Measurements from ENCODE around the gene PHC2. TPM values are rescaled to one million over a fixed set of nuclear protein-coding genes. Genes with fewer than 3 reads are reported as not detected.

Gene PHC2
- total RNA-seq, 1 experiment from 2014 or later: 176 TPM

- no peak overlapping the region for H3K27ac ChIP-seq (ENCODE audit: low read depth, low read length)
- H3K4me3 ChIP-seq (replicated peaks in 1 of 2; ENCODE audit: low read depth in 1 of 2, low read length in 2 of 2): no peak overlapping the region
- H2AFZ ChIP-seq (ENCODE audit: low read depth, low read length, poor library complexity, severe bottlenecking): no peak overlapping the region
- H3K27me3 ChIP-seq (ENCODE audit: insufficient read depth, low read length): no peaks in the 10 kb centered on the region
- H4K20me1 ChIP-seq (ENCODE audit: insufficient read depth): no peaks in the 10 kb centered on the region
- no peaks in the 10 kb centered on the region for H3K9me2 ChIP-seq (ENCODE audit: insufficient read depth)
- H3K9ac ChIP-seq (ENCODE audit: low read length): no peak overlapping the region
- H3K36me3 ChIP-seq (ENCODE audit: control insufficient read depth in 1 of 2, insufficient read depth in 2 of 2, low read length in 2 of 2): no peaks in the 10 kb centered on the region
- CTCF ChIA-PET: no interaction called here
- POLR2A ChIA-PET: no interaction called here
- RAD21 ChIA-PET (ENCODE audit: low non-redundant PET in 1 of 2, low total read pairs in 2 of 2, uncharacterized antibody in 2 of 2, unreplicated experiment in 2 of 2): no interaction called here
- intact Hi-C loops (cut with micrococcal nuclease): no loop called here
- peak; percentile 59 for TF ChIP-seq YY1 (IDR thresholded peaks at IDR 0.05; ENCODE audit: extremely low read depth, insufficient replicate concordance, low read depth, low read length)
- TF ChIP-seq, protein P1, sequence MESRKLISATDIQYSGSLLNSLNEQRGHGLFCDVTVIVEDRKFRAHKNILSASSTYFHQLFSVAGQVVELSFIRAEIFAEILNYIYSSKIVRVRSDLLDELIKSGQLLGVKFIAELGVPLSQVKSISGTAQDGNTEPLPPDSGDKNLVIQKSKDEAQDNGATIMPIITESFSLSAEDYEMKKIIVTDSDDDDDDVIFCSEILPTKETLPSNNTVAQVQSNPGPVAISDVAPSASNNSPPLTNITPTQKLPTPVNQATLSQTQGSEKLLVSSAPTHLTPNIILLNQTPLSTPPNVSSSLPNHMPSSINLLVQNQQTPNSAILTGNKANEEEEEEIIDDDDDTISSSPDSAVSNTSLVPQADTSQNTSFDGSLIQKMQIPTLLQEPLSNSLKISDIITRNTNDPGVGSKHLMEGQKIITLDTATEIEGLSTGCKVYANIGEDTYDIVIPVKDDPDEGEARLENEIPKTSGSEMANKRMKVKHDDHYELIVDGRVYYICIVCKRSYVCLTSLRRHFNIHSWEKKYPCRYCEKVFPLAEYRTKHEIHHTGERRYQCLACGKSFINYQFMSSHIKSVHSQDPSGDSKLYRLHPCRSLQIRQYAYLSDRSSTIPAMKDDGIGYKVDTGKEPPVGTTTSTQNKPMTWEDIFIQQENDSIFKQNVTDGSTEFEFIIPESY (IDR thresholded peaks at IDR 0.05; ENCODE audit: extremely low read depth, insufficient replicate concordance, low read length): no peak
- H3K4me2 ChIP-seq (ENCODE audit: low read length): peak overlapping the region; percentile 27; the same call in 1 of the 2 replicates
- H3K4me1 ChIP-seq (ENCODE audit: control insufficient read depth in 1 of 2, insufficient read depth in 2 of 2, low read length in 2 of 2): peaks cover 0 to 8% of the 10 kb centered on the region in 2 experiments; a peak in 2 of 4 replicates
- no peaks in the 10 kb centered on the region for H3K79me2 ChIP-seq (ENCODE audit: insufficient read depth, low read length)
- ATAC-seq: peak; percentile 32; the same call in 1 of the 2 replicates
- H3K9me3 ChIP-seq (ENCODE audit: control insufficient read depth in 1 of 2, insufficient read depth in 1 of 2, low read depth in 1 of 2, low read length in 2 of 2): no peaks in the 10 kb centered on the region
- BruUV-seq (replicated peaks): no TSS peak
- no peak for DNase-seq (ENCODE audit: low read depth, low spot score)
Observed at GRCh38 chr1:33302325-33302724, 128.6 kb downstream of the PHC2 start.

- H2AFZ ChIP-seq (ENCODE audit: low read depth, low read length, poor library complexity, severe bottlenecking): no peak overlapping the region
- no peak overlapping the region for H3K27ac ChIP-seq (ENCODE audit: low read depth, low read length)
- RAD21 ChIA-PET (ENCODE audit: low non-redundant PET in 1 of 2, low total read pairs in 2 of 2, uncharacterized antibody in 2 of 2, unreplicated experiment in 2 of 2): no interaction called here
- no peak overlapping the region for H3K4me3 ChIP-seq (replicated peaks in 1 of 2; ENCODE audit: low read depth in 1 of 2, low read length in 2 of 2)
- intact Hi-C loops (cut with micrococcal nuclease): no loop called here
- POLR2A ChIA-PET: no interaction called here
- H3K36me3 ChIP-seq (ENCODE audit: control insufficient read depth in 1 of 2, insufficient read depth in 2 of 2, low read length in 2 of 2): no peaks in the 10 kb centered on the region
- H3K4me1 ChIP-seq (ENCODE audit: control insufficient read depth in 1 of 2, insufficient read depth in 2 of 2, low read length in 2 of 2): peaks cover 0 to 8% of the 10 kb centered on the region in 2 experiments; a peak in 2 of 4 replicates
- H4K20me1 ChIP-seq (ENCODE audit: insufficient read depth): no peaks in the 10 kb centered on the region
- H3K9me3 ChIP-seq (ENCODE audit: control insufficient read depth in 1 of 2, insufficient read depth in 1 of 2, low read depth in 1 of 2, low read length in 2 of 2): no peaks in the 10 kb centered on the region
- no peaks in the 10 kb centered on the region for H3K27me3 ChIP-seq (ENCODE audit: insufficient read depth, low read length)
- H3K9ac ChIP-seq (ENCODE audit: low read length): no peak overlapping the region
- no peak overlapping the region for H3K4me2 ChIP-seq (ENCODE audit: low read length)
- no peaks in the 10 kb centered on the region for H3K9me2 ChIP-seq (ENCODE audit: insufficient read depth)
- TF ChIP-seq ZFX (IDR thresholded peaks at IDR 0.05) (no peak), ATF3 (IDR thresholded peaks at IDR 0.05) (no peak), EGR1 (IDR thresholded peaks at IDR 0.05; ENCODE audit: low read depth) (no peak), TCF7L2 (IDR thresholded peaks at IDR 0.05; ENCODE audit: borderline replicate concordance, extremely low read depth, insufficient read depth, insufficient read length) (no peak), JUND (IDR thresholded peaks at IDR 0.05) (no peak), POLR2A (IDR thresholded peaks at IDR 0.05; ENCODE audit: borderline replicate concordance, extremely low read depth, insufficient read depth, insufficient read length) (no peak), YY1 (IDR thresholded peaks at IDR 0.05; ENCODE audit: extremely low read depth, insufficient replicate concordance, low read depth, low read length) (no peak), EZH2 (IDR thresholded peaks at IDR 0.05) (no peak)
- TF ChIP-seq, protein P2, sequence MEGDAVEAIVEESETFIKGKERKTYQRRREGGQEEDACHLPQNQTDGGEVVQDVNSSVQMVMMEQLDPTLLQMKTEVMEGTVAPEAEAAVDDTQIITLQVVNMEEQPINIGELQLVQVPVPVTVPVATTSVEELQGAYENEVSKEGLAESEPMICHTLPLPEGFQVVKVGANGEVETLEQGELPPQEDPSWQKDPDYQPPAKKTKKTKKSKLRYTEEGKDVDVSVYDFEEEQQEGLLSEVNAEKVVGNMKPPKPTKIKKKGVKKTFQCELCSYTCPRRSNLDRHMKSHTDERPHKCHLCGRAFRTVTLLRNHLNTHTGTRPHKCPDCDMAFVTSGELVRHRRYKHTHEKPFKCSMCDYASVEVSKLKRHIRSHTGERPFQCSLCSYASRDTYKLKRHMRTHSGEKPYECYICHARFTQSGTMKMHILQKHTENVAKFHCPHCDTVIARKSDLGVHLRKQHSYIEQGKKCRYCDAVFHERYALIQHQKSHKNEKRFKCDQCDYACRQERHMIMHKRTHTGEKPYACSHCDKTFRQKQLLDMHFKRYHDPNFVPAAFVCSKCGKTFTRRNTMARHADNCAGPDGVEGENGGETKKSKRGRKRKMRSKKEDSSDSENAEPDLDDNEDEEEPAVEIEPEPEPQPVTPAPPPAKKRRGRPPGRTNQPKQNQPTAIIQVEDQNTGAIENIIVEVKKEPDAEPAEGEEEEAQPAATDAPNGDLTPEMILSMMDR (IDR thresholded peaks at IDR 0.05 in 2 of 3, conservative IDR thresholded peaks at IDR 0.05 in 1 of 3; ENCODE audit: borderline replicate concordance in 1 of 3, insufficient read depth in 1 of 3, low read depth in 2 of 3, low read length in 2 of 3): no peak
- CTCF ChIA-PET: no interaction called here
- DNase-seq (ENCODE audit: low read depth, low spot score) (no peak), ATAC-seq (no peak)
- H3K79me2 ChIP-seq (ENCODE audit: insufficient read depth, low read length): no peaks in the 10 kb centered on the region
- no TSS peak for BruUV-seq (replicated peaks)
Observed at GRCh38 chr1:33301273-33301984, 129.5 kb downstream of the PHC2 start.

All from HCT116 (cell line).